ENCODE results near the gene SETD7.

SETD7 gene

DNA sequence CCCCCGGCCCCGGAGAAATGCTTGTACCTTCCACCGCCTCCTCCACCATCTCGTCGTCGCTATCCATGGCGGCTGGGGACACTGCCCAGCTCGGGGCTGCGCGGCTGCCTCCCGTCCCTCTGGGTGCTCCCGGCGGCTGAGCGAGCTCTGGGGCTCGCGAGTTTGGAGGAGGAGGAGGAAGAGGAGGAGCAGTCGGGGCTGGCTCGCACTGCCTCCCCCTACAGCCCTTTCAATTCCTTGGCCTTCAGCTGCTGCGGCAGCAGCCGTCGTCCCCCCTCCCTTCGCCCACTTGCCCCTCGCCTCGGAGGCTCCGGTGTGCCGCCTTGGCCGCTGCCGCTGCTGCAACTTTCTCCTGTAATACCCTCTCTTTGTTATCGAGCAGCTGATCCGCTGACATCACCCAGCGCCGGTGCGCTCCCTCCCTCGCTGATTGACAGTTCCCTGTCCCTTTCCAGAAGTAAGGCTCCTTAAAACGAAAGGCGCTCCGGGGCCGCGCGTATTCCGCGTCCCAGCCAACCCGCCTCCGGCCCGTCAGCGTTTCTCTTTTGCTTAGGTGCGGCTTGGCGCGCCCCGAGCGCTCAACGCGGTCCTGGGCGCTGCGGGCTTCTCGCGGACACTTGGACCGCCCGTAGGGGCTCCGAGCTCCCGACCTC is at the start of gene SETD7:
TSS of gene SETD7 (minus strand) at position 149 of the 653 bp plus-strand sequence. CDS start at position 67, 82 bp downstream.
- peak; percentile 66 to 85 (median 74) for DNase-seq

DNA sequence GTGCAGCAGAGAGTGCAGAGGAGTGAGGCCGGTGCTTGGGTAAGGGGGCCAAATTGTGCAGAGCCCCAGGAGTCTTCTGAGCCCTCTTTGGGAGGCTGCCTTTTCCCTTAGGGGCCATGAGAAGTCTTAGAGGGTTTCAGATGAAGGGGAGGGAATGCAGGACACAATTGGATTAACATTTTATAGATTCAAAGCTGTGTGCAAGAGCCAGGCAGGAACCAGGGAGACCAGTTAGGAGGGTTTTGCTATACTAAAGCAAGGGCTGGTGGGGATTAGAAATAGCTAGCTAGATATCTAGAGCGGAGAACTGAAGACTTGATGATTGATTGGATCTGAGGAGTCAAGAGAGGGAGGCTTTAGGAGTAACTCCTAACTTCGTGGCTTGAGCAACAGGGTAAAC is 49.5 kb upstream of the SETD7 start:
- no peak for DNase-seq

DNA sequence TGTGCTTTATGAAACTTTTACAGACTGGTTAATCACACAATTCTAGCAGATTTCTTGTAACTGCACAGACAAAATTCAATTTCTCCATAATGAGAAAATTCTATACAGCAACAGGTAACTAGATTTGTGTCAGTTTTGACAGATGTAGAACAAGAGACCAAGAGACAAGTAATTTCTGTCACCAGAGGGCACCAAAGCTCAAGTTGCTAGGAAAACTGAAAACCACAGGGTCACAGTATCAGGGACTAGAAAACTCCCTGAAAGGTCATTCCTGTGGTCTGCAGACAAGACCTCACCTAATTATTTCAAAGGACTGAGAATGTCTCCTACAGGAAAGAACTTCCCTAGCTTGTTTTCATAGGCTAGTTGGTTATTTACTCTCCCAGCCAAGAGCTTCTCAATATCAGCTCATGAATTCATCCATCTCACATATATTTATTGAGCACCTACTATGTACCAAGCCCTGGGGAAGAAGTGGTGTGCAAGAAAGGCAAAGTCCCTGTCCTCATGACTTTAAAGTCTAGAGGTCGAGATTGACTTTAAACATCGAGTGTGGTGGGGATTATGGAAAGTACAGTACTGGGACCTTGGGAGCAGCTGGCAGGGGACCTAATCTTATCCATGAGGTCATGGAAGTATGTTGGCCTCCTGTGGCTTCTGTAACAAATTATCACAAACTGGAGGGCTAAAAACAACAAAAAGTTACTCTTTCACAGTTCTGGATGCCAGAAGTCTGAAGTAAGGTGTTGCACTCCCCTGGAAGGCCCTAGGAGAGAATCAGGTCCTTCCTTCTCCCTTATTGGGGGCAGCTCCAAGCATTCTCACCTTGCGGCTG is 47.8 kb upstream of the SETD7 start:
- DNase-seq, result peak; percentile 79 to 83 (median 82)

DNA sequence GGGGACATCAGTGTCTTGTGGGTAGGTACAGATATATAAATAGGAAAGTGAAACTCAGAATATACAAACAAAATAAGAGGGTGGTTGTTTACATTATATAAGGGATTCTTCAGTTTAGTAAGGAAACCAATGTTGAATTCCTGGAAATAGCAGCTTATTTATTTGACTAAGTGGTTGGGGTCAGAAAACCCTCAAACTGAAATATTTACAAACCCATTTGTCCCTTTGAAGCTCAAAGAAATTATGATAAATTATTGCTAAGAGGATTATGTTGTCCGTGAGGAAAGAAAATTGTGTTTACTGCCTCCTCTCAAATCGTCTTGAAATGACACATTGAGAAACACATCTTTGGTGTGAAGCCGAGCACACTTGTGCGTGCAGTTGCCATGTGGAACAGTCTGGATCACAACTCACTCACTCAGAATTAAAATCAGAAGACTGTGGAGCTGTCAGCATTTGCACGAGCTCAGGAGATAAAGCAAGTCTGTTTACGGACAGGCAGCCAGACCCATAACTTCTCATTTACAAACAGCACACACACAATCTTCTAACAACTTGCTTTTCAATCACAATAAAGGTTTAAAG is 46.8 kb upstream of the SETD7 start:
- DNase-seq, result no peak

DNA sequence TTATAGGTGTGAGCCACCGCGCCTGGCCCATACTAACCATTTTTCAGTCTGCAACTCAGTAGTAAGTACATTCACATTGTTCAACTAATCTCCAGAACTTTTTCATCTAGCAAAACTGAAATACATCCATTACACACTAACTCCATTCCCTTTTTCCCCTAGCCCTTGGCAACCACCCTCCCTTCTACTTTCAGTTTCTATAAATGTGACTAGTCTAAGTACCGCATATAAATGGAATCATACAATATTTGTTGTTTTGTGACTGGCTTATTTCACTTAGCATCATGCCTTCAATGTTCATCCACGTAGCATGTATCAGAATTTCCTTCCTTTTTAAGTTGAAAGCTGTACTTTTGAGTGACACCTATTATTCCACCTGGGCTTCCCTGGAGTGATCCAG is 44.6 kb upstream of the SETD7 start:
- no peak for DNase-seq

DNA sequence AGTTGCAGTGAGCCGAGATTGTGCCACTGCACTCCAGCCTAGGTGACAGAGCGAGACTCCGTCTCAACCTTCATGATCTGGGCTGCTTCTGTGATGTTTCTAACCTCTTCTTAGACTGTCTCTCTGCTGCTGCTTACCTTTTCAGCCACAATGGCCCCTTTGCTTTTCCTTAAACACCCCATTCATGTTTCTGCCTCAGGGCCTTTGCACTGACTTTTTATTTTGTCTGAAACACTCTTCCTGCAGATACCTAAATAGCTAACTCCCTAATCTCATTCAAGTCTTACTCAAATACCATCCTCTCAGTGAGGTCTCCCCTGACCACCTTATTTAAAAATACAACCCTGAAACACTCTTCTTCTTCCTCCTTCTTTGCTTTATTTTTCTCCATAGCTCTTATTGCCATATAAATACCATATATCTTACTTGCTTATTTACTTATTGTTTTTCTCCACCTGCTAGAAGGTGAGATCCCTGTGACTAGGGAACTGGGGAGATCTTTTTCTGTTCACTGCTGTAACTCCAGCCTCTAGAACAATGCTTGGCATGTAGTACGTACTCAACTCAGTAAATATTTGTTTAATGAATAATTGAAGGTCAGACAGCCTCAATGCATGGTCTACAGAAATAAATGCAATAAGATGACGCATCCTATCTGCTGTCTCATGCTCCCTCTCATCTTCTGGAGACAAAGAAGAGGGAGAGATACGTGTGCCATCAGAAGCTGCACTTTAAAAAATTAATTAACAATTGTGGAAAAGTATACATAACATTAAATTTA is 43.8 kb upstream of the SETD7 start:
- no peak for DNase-seq

DNA sequence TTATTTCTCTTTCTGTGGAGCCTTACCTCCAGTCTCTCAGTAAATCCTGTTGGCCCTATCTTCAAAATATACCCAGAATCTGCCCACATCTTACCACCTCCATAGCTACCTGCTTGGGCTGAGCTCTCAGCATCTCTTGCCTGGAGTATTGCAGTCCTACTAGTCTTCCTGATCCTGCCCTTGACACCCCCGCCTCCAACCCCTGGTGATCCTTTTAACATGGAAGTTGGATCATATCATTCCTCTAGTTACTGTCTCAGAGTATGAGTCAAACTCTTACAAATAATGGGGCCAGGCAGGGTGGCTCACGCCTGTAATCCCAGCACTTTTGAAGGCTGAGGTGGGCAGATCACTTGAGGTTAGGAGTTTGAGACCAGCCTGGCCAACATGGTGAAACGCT is 43.1 kb upstream of the SETD7 start:
- DNase-seq, result no peak

DNA sequence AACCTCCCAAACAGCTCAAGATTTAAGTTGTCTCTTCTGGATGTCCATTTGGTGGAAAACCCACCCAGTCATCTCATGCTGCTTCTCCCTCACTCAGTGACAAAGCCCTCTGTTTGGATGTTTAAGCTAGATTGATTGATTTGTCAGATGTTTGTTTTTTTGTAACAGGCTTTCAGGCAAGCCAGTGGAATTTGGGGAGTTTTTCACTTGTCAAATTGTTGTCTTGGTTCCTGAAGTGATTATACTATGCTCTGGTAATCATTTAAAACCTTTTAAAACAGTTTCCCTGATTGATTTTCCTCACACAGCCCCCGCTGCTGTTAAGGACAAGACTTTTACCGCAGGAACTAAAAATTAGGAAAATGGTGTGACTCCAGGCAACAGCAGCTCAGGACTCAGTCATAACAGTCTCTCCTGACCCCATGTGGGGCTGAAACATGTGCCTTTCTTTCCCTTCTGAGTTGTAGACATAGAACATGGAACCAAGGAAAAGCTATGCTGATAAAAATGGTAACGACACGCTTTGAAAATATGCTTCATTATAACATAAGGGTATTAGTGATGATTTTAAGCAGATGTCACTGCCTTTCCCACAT is 40.8 kb upstream of the SETD7 start:
- DNase-seq, result no peak

DNA sequence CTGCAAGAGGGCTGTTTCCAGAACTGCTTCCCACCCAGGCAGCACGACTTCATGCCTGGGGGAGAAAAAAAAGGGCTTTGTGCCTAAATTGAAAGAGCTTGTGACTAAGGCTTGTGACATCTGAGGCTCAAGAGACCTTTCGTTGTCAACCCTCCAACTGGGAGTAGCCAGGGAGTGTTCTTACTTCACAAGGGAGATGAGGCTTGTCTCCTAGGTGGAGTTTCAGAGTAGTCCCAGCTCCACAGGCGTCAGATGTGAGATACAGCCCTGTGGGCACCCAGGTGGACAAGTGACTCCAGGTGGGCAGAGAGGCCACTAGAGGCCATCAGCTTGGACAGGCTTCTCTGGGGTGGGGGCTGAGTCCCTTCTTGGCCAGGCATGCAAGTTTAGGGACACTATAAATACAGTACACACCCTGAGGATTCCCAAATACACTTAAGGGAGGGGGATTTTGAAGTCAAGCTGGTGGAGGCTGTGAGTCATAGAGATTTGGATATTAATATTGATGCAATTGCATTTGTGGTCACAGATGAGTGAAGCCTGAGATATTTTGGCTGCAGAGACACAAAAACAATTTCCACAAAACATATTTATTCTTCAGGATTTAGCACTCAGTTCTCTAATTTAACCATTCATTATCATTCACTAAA is 40.1 kb upstream of the SETD7 start:
- DNase-seq, result peak; percentile 24 to 43 (median 37)

DNA sequence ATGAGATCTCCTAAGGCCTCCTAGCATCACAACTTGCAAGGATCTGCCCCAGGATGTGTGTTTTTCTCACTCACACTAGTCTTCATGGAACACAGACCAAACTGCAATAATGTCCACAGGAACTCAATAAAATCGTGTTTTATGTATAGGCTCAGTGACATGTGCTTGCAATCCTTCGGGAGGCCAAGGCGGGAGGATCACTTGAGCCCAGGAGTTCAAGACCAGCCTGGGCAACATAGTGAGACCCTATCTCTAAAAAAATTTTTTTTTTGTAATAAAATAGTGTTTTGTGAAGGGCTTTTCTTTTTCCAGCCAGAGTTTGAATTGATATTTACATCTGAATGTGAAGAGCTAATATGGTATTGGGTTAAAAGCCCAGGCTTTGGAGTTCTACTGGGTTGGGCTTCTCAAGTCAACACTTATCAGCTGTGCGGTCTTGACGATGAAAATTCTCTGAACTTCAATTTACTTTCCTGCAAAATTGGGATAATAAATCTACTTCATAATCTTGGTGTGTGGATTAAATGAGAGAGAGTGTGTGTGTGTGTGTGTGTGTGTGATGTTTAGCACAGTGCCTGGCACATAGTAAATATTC is 38.7 kb upstream of the SETD7 start:
- DNase-seq, result no peak

DNA sequence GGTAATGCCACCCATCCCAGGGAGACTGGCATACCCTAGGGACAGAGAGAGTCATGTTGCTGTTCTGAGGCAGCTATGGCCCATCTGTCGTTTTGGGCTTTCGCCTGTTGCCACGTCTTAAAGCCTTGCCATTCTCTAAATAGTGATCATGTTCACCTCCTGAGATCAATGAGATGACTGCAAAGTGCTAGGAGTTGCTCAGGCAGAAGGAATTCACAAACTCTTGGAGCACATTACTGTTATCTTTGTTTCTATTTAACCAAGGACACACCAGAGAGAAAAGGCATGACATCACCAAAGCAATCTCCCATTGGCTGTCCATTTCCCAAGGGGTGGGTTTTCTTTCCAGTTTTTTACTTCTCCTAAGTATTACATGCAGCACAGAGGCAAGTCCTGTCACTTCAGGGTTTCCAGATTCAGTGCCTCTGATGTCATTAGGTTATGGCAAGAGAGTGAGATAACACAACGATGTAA is 37.1 kb upstream of the SETD7 start:
- peak in 1 of 3 donors; percentile 31 for DNase-seq

DNA sequence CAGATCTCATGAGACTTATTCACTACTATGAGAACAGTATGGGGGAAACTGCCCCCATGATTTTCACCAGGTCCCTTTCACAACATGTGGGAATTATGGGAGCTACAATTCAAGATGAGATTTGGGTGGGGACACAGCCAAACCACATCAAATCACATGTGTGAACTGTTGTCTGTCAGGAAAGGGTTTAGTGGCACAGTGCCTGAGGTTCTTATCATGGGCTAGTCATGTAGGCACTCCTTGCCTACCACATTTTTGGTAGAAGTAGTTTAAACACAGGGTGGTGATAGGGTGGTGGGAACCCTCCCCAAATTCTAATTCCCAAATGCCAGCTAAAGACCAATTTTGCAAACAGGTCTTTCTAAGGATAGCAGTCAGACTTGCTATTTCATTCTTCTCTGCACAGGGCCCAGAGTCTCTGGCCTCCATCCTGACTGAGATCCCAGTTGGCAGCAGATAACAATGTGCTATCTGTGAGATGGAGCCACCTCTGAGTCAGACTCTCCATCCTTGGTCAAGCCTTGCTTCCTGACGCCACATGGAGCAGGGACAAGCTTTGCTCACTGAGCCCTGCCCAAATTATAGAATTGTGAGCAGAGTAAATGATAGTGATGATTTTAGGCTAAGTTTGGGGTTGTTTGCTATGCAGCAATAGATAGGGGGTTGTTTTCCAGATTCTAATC is 33.5 kb upstream of the SETD7 start:
- no peak for DNase-seq

DNA sequence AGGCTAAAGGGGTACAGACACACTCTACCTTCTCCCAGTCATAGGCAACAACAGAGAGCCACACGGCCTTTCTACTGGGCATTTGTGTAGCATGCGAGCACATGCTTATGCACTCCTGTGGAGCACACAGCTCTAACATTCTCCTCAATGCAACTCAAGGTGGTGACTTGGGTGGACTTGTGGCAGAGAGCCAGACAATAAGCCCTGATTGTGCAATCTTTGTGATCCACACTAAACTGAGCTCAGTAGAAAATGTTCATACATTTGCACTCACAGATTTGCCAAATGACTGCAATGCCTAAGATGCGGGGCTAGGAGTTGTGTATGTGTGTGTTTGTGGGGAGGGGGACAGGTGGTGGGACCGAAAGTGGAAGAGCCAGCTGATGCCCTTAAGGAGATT is 31.4 kb upstream of the SETD7 start:
- DNase-seq, result no peak

DNA sequence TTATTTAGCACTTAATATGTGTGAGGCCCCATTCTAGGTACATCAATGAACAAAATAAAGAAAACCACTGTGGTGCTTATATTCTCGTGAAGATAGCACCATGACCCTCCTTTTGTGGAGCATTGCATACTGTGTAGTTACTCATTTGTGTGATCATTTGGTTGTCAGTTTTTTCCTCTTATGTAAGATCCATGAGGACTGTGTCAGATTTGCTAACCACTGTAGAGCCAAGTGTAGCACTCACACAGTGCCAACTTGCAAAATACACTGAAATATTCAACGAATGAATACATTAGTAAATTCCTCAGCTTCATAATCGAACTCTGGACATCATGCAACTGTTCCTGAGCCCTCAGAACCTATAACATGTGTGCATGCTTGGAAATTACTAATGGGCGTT is 29.5 kb upstream of the SETD7 start:
- no peak for DNase-seq

DNA sequence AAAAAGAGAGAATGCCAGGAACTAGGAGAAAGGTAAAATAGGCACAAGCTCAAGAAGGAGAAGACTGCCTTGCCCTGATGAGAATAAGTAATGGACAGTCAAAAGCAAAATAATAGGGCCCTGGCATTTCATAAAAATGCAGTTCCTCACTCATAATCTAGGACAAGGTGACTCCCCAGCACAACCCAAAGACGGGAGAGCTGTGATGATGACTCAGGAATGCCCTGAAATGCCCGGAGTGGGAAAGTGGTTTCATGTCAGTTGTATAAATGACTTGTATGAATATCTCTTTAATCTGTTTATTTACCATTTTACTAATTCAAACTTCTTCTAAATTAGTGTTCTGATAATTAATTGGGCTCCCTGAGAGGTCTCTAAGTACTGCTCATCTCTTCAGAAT is 28.8 kb upstream of the SETD7 start:
- DNase-seq, result no peak

DNA sequence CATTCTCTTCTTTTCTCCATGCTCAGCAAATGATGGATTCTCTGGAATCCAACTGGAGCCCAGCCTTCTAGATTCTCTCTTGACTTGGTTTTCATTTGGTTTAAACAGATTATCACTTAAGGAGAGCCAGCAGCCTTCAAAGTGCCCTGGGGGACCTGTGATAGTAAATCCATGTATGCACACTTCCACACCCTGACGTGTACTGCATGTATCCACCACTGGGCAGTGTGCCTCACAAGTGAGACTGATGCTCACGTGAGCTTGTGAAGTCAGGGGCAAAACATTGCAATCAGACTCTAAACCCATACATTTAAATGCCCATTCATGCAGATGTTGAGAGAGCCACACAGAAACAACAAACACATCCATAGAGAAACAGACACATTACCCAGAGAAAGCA is 28.0 kb upstream of the SETD7 start:
- DNase-seq, result no peak

DNA sequence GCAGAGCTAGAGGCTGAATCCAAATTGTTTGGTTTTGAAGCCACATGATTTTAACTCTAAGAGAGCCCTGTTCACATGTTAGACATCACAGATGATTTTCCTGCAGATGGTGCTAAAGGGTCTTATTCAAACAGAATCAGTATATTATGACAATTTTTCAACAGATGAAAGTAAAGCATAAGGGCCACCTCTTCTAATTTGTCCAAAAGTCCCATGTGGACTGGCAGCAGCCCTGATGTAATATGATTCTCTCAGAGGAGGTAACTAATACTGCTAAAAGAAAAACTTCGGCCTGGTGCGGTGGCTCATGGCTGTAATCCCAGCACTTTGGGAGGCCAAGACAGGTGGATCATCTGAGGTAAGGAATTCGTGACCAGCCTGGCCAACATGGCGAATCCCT is 26.0 kb upstream of the SETD7 start:
- no peak for DNase-seq

DNA sequence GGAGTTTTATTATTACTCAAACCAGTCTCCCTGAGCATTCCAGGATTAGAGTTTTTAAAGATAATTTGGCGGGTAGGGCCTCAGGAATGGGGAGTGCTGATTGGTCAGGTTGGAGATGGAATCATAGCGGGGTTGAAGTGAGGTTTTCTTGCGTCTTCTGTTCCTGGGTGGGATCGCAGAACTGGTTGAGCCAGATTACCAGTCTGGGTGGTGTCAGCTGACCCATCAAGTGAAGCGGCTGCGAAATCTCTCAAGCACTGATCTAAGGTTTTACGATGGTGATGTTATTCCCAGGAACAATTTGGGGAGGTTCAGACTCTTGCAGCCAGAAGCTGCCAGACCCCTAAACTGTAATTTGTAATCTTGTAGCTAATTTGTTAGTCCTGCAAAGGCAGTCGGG is 25.1 kb upstream of the SETD7 start:
- DNase-seq, result no peak

DNA sequence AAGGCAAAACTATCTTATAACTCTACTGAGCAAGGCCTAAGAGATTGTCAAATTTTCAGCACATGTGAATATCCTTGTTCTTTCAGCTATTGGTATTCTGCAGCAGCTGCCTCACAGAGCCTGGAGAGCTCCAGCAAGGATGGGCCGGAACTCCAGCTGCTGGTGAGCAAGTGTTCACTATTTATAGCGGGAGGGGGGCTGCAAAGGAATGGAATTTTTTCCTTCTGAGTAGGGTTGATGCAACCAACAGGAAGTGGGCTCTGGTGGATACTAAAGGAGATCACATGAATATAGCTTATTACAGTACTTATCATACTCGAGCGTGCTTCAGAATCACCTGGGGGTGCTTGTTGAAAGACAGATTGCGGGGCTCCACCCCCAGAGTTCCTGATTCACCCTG is 20.2 kb upstream of the SETD7 start:
- DNase-seq, result no peak

DNA sequence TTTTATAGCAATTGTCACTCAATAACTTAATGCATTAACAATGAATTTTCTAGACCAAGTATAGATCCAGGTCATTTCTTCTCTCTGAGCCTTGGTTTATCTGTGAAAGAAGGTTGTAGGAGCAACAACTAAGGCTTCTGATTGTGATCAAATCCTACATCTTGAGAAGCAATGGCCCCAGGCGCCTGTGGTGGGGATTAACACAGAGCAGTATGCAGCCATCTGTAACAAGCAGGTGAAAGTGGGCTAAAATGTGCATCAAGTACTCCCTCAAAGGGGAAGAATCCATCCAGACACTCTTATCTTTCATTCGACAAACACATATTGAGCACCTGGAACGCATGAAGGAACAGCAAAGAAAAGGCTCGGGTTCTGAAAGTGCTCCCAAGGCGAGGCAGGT is 19.1 kb upstream of the SETD7 start:
- no peak for DNase-seq

DNA sequence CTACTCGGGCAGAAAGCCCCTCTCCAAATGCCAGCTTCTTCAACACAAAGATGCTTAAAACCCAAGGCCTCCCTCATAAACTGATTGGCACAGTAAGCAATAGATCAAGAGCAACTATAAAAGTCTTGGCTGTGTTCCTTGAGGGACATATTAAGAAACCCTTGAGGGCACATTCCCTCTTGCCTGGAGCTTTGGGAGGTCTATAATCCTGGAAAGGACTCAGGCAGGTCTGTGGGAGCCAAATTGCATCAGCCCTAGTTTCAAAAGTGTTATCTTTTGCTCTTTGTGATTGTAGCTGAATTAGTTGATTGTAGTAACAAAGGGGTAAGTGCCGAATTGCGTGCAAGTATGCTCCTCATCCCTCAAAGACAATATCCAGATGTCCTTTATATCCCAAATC is 18.6 kb upstream of the SETD7 start:
- DNase-seq, result no peak

All from suppressor macrophage treated with lipopolysaccharide for 1 hour (primary cell).